ENCODE measurements around the gene AGL. TPM values are rescaled to one million over a fixed set of nuclear protein-coding genes. Genes with fewer than 3 reads are reported as not detected.
"Not testable (repeated sequence)": the region's sequence is repeated elsewhere in the genome, so short reads cannot be mapped to it uniquely, and the experiment has no call there.

The AGL gene
- total RNA-seq, 4 donors from 2014 or later, result 23.2 to 57.3 (median 34.7) TPM

DNA sequence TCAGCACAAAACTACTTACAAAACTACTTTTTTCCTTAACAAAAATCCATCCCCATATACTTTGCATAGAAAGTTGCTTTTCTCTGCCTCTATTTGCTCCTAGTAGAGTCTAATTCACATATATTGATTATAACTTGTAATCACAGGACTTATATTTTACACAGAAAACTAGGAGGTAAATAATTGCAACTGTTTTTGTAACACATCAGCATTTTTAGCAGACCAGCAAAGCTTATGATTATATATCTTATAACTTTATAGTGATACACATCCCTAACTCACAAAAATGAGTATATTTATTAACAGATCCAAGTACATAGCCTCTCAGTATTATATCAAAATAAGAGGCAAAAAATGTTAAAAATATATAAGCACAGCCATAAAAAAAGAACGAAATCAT is 102.4 kb downstream of the AGL start:
- TF ChIP-seq CTCF (IDR thresholded peaks at IDR 0.05), result no peak
- Histone ChIP-seq H3K4me3 (replicated peaks in 1 of 3) (no peak overlapping the region), H3K4me1 (no peaks in the 10 kb centered on the region), H3K27me3 (no peaks in the 10 kb centered on the region), H3K27ac (no peak overlapping the region), H3K36me3 (no peaks in the 10 kb centered on the region), H3K9me3 (no peaks in the 10 kb centered on the region)
- WGBS, 2 donors, result 84 to 87% methylated on average over 1 of the region's 1 CpG
- no peak for DNase-seq
- intact Hi-C loops (cut with DNase I), result no loop called here

DNA sequence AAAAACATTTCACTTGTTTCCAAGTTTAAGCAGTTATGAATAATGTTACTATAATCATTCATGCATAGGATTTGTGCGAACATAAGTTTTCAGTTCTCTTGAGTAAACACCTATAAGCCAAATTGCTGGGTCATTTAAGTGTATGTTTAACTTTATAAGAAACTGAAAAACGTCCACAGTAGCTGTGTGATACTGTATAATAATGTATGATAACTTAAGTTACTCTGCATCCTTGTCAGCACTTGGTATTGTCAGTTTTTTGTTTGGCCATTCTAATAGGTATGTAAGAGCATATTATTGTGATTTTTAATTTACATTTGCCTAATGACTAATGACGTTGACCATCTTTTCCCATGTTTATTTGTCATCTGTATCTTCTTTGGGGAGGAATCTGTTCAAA is 105.2 kb downstream of the AGL start:
- Histone ChIP-seq H3K4me3 (replicated peaks in 1 of 3) (no peak overlapping the region), H3K9me3 (no peaks in the 10 kb centered on the region), H3K27me3 (no peaks in the 10 kb centered on the region), H3K27ac (no peak overlapping the region), H3K36me3 (no peaks in the 10 kb centered on the region), H3K4me1 (no peaks in the 10 kb centered on the region)
- TF ChIP-seq CTCF (IDR thresholded peaks at IDR 0.05) (no peak), POLR2A (IDR thresholded peaks at IDR 0.05) (no peak)
- WGBS, 2 donors, result 86 to 89% methylated on average over 3 of the region's 3 CpGs
- intact Hi-C loops (cut with DNase I), result no loop called here
- DNase-seq, result no peak

DNA sequence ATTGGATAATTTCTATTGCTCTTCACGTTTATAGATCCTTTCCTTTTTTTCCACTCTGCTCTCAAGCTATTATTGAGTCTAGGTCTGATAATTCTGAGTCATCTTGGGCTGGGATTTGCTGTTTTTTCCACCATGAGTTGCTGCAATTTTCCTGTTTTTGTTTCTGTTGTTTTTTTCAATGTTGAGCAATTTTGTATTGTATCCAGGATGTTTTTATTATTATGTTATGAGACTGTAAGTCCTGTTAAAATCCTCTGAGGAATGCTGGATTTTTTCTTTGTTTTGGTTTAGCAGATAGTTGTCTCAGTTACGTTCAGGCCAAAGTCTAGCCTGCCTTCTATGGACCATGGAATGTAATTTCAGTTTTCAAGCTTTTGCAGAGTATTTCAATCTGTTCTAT is 106.6 kb downstream of the AGL start:
- intact Hi-C loops (cut with DNase I), result no loop called here
- H3K4me3 ChIP-seq (replicated peaks in 1 of 3), result no peak overlapping the region
- no peak for DNase-seq
- 47 to 60% methylated on average over 2 of the region's 2 CpGs for WGBS, 2 donors
- no peaks in the 10 kb centered on the region for H3K36me3 ChIP-seq
- H3K9me3 ChIP-seq, result no peaks in the 10 kb centered on the region
- H3K4me1 ChIP-seq, result no peaks in the 10 kb centered on the region
- H3K27ac ChIP-seq, result no peak overlapping the region
- H3K27me3 ChIP-seq, result no peaks in the 10 kb centered on the region
- TF ChIP-seq CTCF (IDR thresholded peaks at IDR 0.05) (no peak), POLR2A (IDR thresholded peaks at IDR 0.05) (no peak)

DNA sequence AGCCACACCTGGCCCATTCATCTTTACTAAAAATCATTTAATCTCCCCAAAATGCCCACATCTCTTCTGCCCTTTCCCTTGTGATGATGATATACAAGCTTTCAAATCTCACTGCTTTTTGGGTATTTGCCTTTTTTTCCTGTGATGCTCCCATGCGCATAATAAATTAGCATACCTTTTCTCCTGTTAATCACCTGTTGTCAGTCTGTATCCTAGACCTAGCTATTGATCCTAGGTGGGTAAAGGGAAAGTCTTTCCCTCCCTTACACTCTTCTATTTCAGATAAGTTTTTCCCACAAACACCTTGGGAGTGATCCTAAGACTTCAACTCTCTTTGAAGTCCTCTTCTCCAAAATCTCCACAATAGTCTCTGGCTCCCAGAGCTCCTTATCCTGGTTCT is 107.7 kb downstream of the AGL start:
- intact Hi-C loops (cut with DNase I), result no loop called here
- Histone ChIP-seq H3K36me3 (no peaks in the 10 kb centered on the region), H3K27me3 (no peaks in the 10 kb centered on the region), H3K4me1 (no peaks in the 10 kb centered on the region), H3K27ac (no peak overlapping the region), H3K4me3 (replicated peaks in 1 of 3) (no peak overlapping the region), H3K9me3 (no peaks in the 10 kb centered on the region)
- 93 to 95% methylated on average over 1 of the region's 1 CpG for WGBS, 2 donors
- no peak for DNase-seq
- no peak for TF ChIP-seq POLR2A (IDR thresholded peaks at IDR 0.05)

DNA sequence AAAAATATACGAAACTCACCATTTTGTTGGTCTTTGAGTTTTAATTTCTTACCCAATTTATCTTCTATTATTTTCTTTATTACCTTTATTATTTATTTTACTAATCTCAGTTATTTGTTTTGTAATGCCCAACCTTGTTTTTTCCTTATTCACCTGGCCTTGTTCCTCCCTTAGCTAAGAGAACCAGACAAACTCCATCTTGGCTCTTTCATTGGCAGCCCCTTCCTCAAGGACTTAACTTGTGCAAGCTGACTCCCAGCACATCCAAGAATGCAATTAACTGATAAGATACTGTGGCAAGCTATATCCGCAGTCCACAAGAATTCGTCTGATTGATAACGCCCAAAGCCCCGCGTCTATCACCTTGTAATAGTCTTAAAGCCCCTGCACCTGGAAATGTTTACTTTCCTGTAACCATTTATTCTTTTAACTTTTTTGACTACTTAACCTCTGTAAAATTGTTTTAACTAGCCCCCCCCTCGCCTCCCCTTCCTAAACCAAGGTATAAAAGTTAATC is 109.1 kb downstream of the AGL start:
- H3K36me3 ChIP-seq; H3K4me1 ChIP-seq; H3K27ac ChIP-seq; DNase-seq; H3K27me3 ChIP-seq; intact Hi-C loops (cut with DNase I); H3K4me3 ChIP-seq (replicated peaks in 1 of 3); H3K9me3 ChIP-seq: not testable (repeated sequence)
- WGBS, 2 donors, result 51% methylated on average over 7 of the region's 7 CpGs

DNA sequence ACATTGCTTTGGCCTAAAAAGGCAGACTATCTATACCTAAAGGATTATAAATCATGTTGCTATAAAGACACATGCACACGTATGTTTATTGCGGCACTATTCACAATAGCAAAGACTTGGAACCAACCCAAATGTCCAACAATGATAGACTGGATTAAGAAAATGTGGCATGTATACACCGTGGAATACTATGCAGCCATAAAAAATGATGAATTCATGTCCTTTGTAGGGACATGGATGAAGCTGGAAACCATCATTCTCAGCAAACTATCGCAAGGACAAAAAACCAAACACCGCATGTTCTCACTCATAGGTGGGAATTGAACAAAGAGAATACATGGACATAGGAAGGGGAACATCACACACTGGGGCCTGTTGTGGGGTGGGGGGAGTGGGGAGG is 110.1 kb downstream of the AGL start:
- H3K9me3 ChIP-seq; H3K27ac ChIP-seq; intact Hi-C loops (cut with DNase I); H3K4me3 ChIP-seq (replicated peaks in 1 of 3); H3K36me3 ChIP-seq; H3K27me3 ChIP-seq; H3K4me1 ChIP-seq; DNase-seq: not testable (repeated sequence)
- WGBS, 2 donors, result 88 to 98% methylated on average over 5 of the region's 5 CpGs
